Mesothelial cell of epicardium (in vitro differentiated cells): Measurements from ENCODE around the gene DAGLB. TPM values are rescaled to one million over a fixed set of nuclear protein-coding genes. Genes with fewer than 3 reads are reported as not detected.
A peak's percentile ranks its signal among the peaks of the same experiment; 100 is the strongest.
"Not testable (repeated sequence)": the region's sequence is repeated elsewhere in the genome, so short reads cannot be mapped to it uniquely, and the experiment has no call there.

ENCODE experiments used
- DNase-seq, 2 experiments: peaks; one replicate each; pipeline ENCODE4 v3.0.0; 2021; ENCODE audit warnings: low spot score in 2 of 2; ENCODE audit not compliant: unreplicated experiment in 2 of 2
- H3K27ac Mint-ChIP-seq: 2 replicates; pipeline ENCODE4 v1.8.0; 2021; ENCODE audit warnings: mixed read lengths
- H3K27me3 Mint-ChIP-seq: 2 replicates; pipeline ENCODE4 v1.8.0; 2021; ENCODE audit warnings: low read depth, mixed read lengths
- H3K36me3 Mint-ChIP-seq: 2 replicates; pipeline ENCODE4 v1.8.0; 2021; ENCODE audit warnings: mixed read lengths
- H3K4me1 Mint-ChIP-seq: 2 replicates; pipeline ENCODE4 v1.8.0; 2021; ENCODE audit warnings: mixed read lengths
- H3K4me3 Mint-ChIP-seq: 2 replicates; pipeline ENCODE4 v1.8.0; 2021; ENCODE audit warnings: mild to moderate bottlenecking, moderate library complexity, mixed read lengths
- H3K9me3 Mint-ChIP-seq: 2 replicates; pipeline ENCODE4 v1.8.0; 2021; ENCODE audit warnings: mixed read lengths
- CTCF ChIP-seq: fragments of 200-600 bp; sonication (generic); IDR thresholded peaks from one replicate; pipeline ENCODE4 v1.5.0; 2021; ENCODE audit warnings: antibody characterized with exemption; ENCODE audit not compliant: unreplicated experiment
- total RNA-seq: library from RNA; stranded (reverse); gene quantifications from 3 replicates; pipeline ENCODE4 v1.2.1, GENCODE V29; 2021

DAGLB gene
- total RNA-seq, 1 donor from 2014 or later = 24.1 TPM

- H3K27me3 Mint-ChIP-seq = no peaks in the 10 kb centered on the region
- peak overlapping the region; percentile 39 for H3K4me3 Mint-ChIP-seq
- H3K4me1 Mint-ChIP-seq = peaks cover 28% of the 10 kb centered on the region
- H3K36me3 Mint-ChIP-seq = peaks cover 36% of the 10 kb centered on the region
- no peak for TF ChIP-seq CTCF
- H3K9me3 Mint-ChIP-seq = no peaks in the 10 kb centered on the region
- peak in 1 of 2 experiments; percentile 47 for DNase-seq
- peak overlapping the region; percentile 93 for H3K27ac Mint-ChIP-seq
Observed at GRCh38 chr7:6398943-6399342, 48.8 kb downstream of the DAGLB start.

GRCh38 chr7:6397759-6398495 lies 49.8 kb downstream of the DAGLB start:
- H3K27ac Mint-ChIP-seq = peak overlapping the region; percentile 93
- H3K27me3 Mint-ChIP-seq, DNase-seq, H3K9me3 Mint-ChIP-seq, H3K4me3 Mint-ChIP-seq: not testable (repeated sequence)
- peaks cover 30% of the 10 kb centered on the region for H3K36me3 Mint-ChIP-seq
- peaks cover 36% of the 10 kb centered on the region for H3K4me1 Mint-ChIP-seq

- Mint-ChIP-seq H3K4me1 (peaks cover 40% of the 10 kb centered on the region), H3K4me3 (no peak overlapping the region), H3K27ac (peak overlapping the region; percentile 75), H3K36me3 (peaks cover 25% of the 10 kb centered on the region), H3K9me3 (no peaks in the 10 kb centered on the region), H3K27me3 (no peaks in the 10 kb centered on the region)
- DNase-seq = no peak
- no peak for TF ChIP-seq CTCF
Observed at GRCh38 chr7:6395898-6396595, 51.7 kb downstream of the DAGLB start.

- H3K4me1 Mint-ChIP-seq = peaks cover 32% of the 10 kb centered on the region
- H3K36me3 Mint-ChIP-seq = peaks cover 22% of the 10 kb centered on the region
- no peak overlapping the region for H3K4me3 Mint-ChIP-seq
- no peak for DNase-seq
- no peak for TF ChIP-seq CTCF
- H3K27ac Mint-ChIP-seq = peak overlapping the region; percentile 93
- H3K27me3 Mint-ChIP-seq = no peaks in the 10 kb centered on the region
- no peaks in the 10 kb centered on the region for H3K9me3 Mint-ChIP-seq
Observed at GRCh38 chr7:6394114-6394513, 53.6 kb downstream of the DAGLB start.

GRCh38 chr7:6393667-6394056 lies 54.1 kb downstream of the DAGLB start:
- no peak overlapping the region for H3K4me3 Mint-ChIP-seq
- H3K4me1 Mint-ChIP-seq = peaks cover 27% of the 10 kb centered on the region
- no peak for TF ChIP-seq CTCF
- no peaks in the 10 kb centered on the region for H3K9me3 Mint-ChIP-seq
- H3K27ac Mint-ChIP-seq = peak overlapping the region; percentile 93
- peaks cover 23% of the 10 kb centered on the region for H3K36me3 Mint-ChIP-seq
- no peaks in the 10 kb centered on the region for H3K27me3 Mint-ChIP-seq
- DNase-seq = no peak
